HG03460 (cell line): ENCODE measurements around the gene SAXO1.

Experiments
- ATAC-seq: cut with Tn5 transposase; IDR thresholded peaks from one replicate; pipeline ENCODE4 v1.9.1; 2021; ENCODE audit not compliant: unreplicated experiment

Gene SAXO1

DNA sequence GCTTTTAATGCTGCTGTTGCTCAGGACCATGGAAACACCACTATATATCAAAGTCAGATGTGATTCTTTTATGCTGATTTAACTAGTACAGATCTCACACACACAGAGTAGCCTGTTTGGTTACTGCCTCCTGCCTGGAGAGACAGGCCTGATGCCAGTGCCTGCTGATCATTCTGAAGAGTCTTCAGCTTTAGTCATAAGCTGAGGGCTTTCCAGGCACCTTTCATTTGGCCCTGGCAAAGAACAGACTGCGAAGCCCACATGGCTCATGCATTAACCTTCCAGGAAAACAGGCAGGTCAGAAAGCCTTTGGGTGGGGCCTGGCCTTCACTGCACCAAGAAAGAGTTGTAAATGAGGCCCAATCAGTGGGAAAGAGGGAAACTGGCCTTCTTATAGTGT lies 144.7 kb downstream of the SAXO1 start:
- ATAC-seq = no peak

DNA sequence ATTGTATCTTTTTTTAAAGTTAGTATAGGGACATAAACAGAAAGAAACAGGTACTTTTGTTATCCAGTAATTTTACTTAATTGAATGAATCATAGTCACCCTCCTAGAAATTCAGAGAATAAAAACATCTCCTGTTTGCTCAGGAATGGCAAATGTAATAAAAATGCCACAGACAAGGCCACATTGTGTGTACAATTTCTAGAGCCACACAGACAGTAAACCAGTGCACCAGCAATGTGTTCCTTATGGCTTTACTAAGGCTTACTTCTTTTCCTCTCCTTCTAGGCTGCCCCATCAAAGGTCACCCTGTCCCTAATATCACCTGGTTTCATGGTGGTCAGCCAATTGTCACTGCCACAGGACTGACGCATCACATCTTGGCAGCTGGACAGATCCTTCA lies 145.5 kb downstream of the SAXO1 start:
- ATAC-seq = no peak

DNA sequence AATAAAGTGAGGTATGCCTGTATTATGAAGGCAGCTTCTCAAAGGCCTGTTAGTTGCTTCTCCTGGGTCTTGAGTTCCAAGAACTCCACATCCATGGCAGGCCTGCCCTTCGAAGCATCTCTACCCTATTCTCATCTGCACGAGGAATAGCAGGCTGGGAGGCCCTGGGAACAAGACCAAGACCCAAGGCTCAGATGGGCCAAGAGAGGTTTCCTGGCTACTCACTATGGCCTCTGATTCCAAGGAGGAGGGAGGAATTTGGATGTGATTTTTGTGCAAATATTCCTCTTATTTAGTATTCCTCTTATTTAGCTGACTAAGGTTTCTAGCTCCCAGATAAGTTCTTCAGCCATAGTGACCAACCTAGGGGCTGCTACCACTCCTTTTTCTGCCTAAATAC lies 151.3 kb downstream of the SAXO1 start:
- no peak for ATAC-seq

DNA sequence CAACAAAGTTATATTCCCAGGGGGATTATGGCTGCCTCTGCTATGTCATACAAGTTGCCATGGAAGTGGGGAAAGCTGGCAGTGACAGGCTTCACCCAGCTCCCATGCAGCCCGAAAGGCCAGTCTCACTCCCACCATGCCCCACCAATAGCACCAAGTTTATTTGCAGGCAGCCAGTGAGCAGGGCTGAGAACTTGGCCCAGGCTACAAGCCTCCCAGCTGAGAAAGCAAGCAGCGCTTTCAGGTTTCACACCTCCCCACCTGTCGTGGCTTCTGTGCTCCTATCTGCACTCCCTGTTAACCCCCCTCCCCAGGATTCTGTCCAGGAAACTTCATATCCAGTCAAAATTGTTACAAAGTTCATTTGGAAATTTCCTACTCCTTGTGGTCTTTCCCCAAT lies 155.0 kb downstream of the SAXO1 start:
- no peak for ATAC-seq
